ENCODE data around the gene PDZD4.
A peak's percentile ranks its signal among the peaks of the same experiment; 100 is the strongest.

The PDZD4 gene

GRCh38 chrX:153799326-153799725 is 31.0 kb downstream of the PDZD4 start:
- no peak for TF ChIP-seq BHLHE40 (IDR thresholded peaks at IDR 0.05; ENCODE audit: borderline replicate concordance)
- TF ChIP-seq L3MBTL2 (conservative IDR thresholded peaks at IDR 0.05) = no peak
- no peak for TF ChIP-seq SP1 (IDR thresholded peaks at IDR 0.05)
- TF ChIP-seq ELF4 (IDR thresholded peaks at IDR 0.05) = no peak
- TF ChIP-seq ZNF384 (IDR thresholded peaks at IDR 0.05) = no peak
- no peak for TF ChIP-seq LEF1 (IDR thresholded peaks at IDR 0.05; ENCODE audit: borderline replicate concordance)
- no peak for TF ChIP-seq SUZ12 (IDR thresholded peaks at IDR 0.05)
- TF ChIP-seq NFRKB (IDR thresholded peaks at IDR 0.05) = no peak
- no peak for TF ChIP-seq FOXM1 (IDR thresholded peaks at IDR 0.05; ENCODE audit: borderline replicate concordance)
- no peak for TF ChIP-seq TARDBP (IDR thresholded peaks at IDR 0.05)
- TF ChIP-seq FOXK2 (IDR thresholded peaks at IDR 0.05) = no peak
- TF ChIP-seq, protein P1, sequence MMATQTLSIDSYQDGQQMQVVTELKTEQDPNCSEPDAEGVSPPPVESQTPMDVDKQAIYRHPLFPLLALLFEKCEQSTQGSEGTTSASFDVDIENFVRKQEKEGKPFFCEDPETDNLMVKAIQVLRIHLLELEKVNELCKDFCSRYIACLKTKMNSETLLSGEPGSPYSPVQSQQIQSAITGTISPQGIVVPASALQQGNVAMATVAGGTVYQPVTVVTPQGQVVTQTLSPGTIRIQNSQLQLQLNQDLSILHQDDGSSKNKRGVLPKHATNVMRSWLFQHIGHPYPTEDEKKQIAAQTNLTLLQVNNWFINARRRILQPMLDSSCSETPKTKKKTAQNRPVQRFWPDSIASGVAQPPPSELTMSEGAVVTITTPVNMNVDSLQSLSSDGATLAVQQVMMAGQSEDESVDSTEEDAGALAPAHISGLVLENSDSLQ (IDR thresholded peaks at IDR 0.05) = no peak
- no peak for TF ChIP-seq ARNT (IDR thresholded peaks at IDR 0.05)
- no peak for DNase-seq (ENCODE audit: extremely low spot score)
- CTCF ChIA-PET = no interaction called here
- POLR2A ChIA-PET = no interaction called here

DNA sequence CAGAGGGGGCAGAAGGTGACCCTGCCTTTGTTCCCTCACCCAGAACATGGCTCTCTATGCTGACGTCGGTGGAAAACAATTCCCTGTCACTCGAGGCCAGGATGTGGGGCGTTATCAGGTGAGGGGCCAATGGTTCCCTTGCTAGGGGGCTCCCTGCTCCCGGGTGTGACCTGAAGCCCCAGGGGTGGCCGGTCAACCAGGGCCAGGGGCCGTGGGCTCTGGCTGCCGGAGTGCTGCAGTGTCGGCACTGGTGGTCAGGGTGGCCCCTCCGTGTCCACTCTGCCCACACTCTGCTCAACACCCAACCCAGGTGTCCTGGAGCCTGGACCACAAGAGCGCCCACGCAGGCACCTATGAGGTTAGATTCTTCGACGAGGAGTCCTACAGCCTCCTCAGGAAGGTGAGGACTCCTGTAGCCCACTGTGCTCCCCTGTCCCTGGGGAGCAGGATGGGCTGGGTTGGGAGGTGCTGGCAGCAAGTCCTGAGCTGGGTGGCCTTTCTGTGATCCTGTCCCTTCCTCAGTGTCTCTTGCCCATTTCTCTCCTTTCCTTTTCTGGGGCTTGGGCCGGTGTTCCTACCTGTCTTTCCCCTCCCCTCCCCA is 32.8 kb downstream of the PDZD4 start:
- DNase-seq (ENCODE audit: extremely low spot score) = no peak
- TF ChIP-seq BHLHE40 (IDR thresholded peaks at IDR 0.05; ENCODE audit: borderline replicate concordance) (no peak), NFRKB (IDR thresholded peaks at IDR 0.05) (no peak), SP1 (IDR thresholded peaks at IDR 0.05) (no peak), FOXM1 (IDR thresholded peaks at IDR 0.05; ENCODE audit: borderline replicate concordance) (no peak)
- TF ChIP-seq, protein P1 (IDR thresholded peaks at IDR 0.05) = no peak
- ChIA-PET POLR2A (no interaction called here), CTCF (no interaction called here)

- peak; percentile 23 for DNase-seq (ENCODE audit: extremely low spot score)
- ChIA-PET POLR2A (interaction anchor here (0.5 to 1.7 kb wide), 13 partner anchors 11 to 854 kb away, joined by 3 to 11 read pairs (median 4); partner anchors contain the start of gene ARHGAP4), CTCF (no interaction called here)
- TF ChIP-seq HDGF (IDR thresholded peaks at IDR 0.05; ENCODE audit: borderline replicate concordance) = no peak
- no peak for TF ChIP-seq SUZ12 (IDR thresholded peaks at IDR 0.05)
- no peak for TF ChIP-seq LEF1 (IDR thresholded peaks at IDR 0.05; ENCODE audit: borderline replicate concordance)
- TF ChIP-seq, protein P1 (IDR thresholded peaks at IDR 0.05) = no peak
- no peak for TF ChIP-seq TARDBP (IDR thresholded peaks at IDR 0.05)
- no peak for TF ChIP-seq BHLHE40 (IDR thresholded peaks at IDR 0.05; ENCODE audit: borderline replicate concordance)
- TF ChIP-seq FOXK2 (IDR thresholded peaks at IDR 0.05) = no peak
- TF ChIP-seq NFRKB (IDR thresholded peaks at IDR 0.05) = no peak
- TF ChIP-seq FOXM1 (IDR thresholded peaks at IDR 0.05; ENCODE audit: borderline replicate concordance) = no peak
- TF ChIP-seq CTBP1 (IDR thresholded peaks at IDR 0.05; ENCODE audit: borderline replicate concordance) = no peak
- TF ChIP-seq FOXA1 (IDR thresholded peaks at IDR 0.05) = no peak
- TF ChIP-seq ZNF384 (IDR thresholded peaks at IDR 0.05) = no peak
- TF ChIP-seq L3MBTL2 (conservative IDR thresholded peaks at IDR 0.05) = no peak
These were observed 35.2 kb downstream of the PDZD4 start for GRCh38 chrX:153794897-153795816.

- peak; percentile 99 for DNase-seq (ENCODE audit: extremely low spot score)
- no peak for TF ChIP-seq NFRKB (IDR thresholded peaks at IDR 0.05)
- TF ChIP-seq, protein P1 (IDR thresholded peaks at IDR 0.05) = peak; percentile 99
- TF ChIP-seq FOXM1 (IDR thresholded peaks at IDR 0.05; ENCODE audit: borderline replicate concordance) = peak; percentile 96; the same call in 1 of the 2 replicates
- TF ChIP-seq ELF4 (IDR thresholded peaks at IDR 0.05) = no peak
- TF ChIP-seq L3MBTL2 (conservative IDR thresholded peaks at IDR 0.05) = peak; percentile 97
- TF ChIP-seq HDGF (IDR thresholded peaks at IDR 0.05; ENCODE audit: borderline replicate concordance) = no peak
- ChIA-PET CTCF (interaction anchor here (0.9 kb wide), 1 partner anchor 12 kb away, joined by 3 read pairs; no protein-coding TSS in a partner anchor), POLR2A (interaction anchor here (0.5 to 1.7 kb wide), 17 partner anchors 9 to 853 kb away, joined by 3 to 11 read pairs (median 3); partner anchors contain the start of genes ARHGAP4 and SRPK3)
These were observed 36.1 kb downstream of the PDZD4 start, which contains the start of the genes IDH3G and SSR4 for GRCh38 chrX:153794018-153794896. TSS of gene IDH3G (minus strand) at chrX:153794375. CDS start at chrX:153794326, 49 bp downstream. TSS of gene SSR4 (plus strand) at chrX:153794668. CDS start at chrX:153794688, 20 bp downstream.
